HEK293 (cell line): ENCODE results near the gene KCTD15.

ENCODE experiments used
- CTCF ChIA-PET: fragments of 350-600 bp; formaldehyde crosslinking; extraction: SDS; loops from one replicate; lab custom pipeline; 2021; ENCODE audit warnings: antibody characterized with exemption; lab: Yijun Ruan, JAX
- POLR2A ChIA-PET: fragments of 300-600 bp; formaldehyde crosslinking; extraction: SDS; loops from one replicate; lab custom pipeline; 2020; ENCODE audit warnings: antibody characterized with exemption, inconsistent platforms; lab: Yijun Ruan, JAX
- H3K27ac ChIP-seq: fragments of 200-500 bp; sonication (Bioruptor generic); 2 replicates; pipeline ENCODE4 v1.5.1; 2014; ENCODE audit warnings: low read depth, low read length, control low read depth, inconsistent platforms; ENCODE audit errors: extremely low read depth
- H3K36me3 ChIP-seq, 2 experiments: fragments of 200-500 bp in 1 of 2; sonication (Bioruptor generic) in 1 of 2; 1 replicate in 1 of 2; 2 replicates in 1 of 2; pipeline ENCODE4 v1.5.1; 2014 to 2017; ENCODE audit warnings: inconsistent platforms in 2 of 2, low read length in 2 of 2; ENCODE audit not compliant: control insufficient read depth in 2 of 2, insufficient read depth in 1 of 2
- H3K4me1 ChIP-seq: fragments of 200-500 bp; sonication (Bioruptor generic); 2 replicates; pipeline ENCODE4 v1.5.1; 2014; ENCODE audit warnings: mild to moderate bottlenecking, low read length, inconsistent platforms; ENCODE audit not compliant: control insufficient read depth, insufficient read depth
- H3K4me3 ChIP-seq: 2 replicates; pipeline ENCODE4 v1.5.1; 2011; ENCODE audit warnings: low read depth, mild to moderate bottlenecking, control low read depth, low read length, moderate library complexity
- H3K9me3 ChIP-seq: fragments of 200-500 bp; sonication (Bioruptor generic); 2 replicates; pipeline ENCODE4 v1.5.1; 2014; ENCODE audit warnings: low read depth, low read length, inconsistent platforms; ENCODE audit not compliant: control insufficient read depth, insufficient read depth
- BCL11A ChIP-seq: fragments of 450-650 bp; formaldehyde crosslinking; IDR thresholded peaks from 2 replicates; pipeline ENCODE4 v1.5.1; 2016; ENCODE audit warnings: low read depth, missing biosample characterization, missing genetic modification characterization
- IKZF3 ChIP-seq: fragments of 450-650 bp; IDR thresholded peaks from 2 replicates; pipeline ENCODE4 v1.5.0; 2018; ENCODE audit warnings: missing biosample characterization, mild to moderate bottlenecking, missing genetic modification characterization, moderate library complexity
- KLF1 ChIP-seq: fragments of 450-650 bp; formaldehyde crosslinking; IDR thresholded peaks from 2 replicates; pipeline ENCODE4 v1.5.1; 2016; ENCODE audit warnings: missing biosample characterization, missing genetic modification characterization
- KLF9 ChIP-seq: fragments of 450-650 bp; formaldehyde crosslinking; IDR thresholded peaks from 2 replicates; pipeline ENCODE4 v1.5.1; 2016; ENCODE audit warnings: missing biosample characterization, missing genetic modification characterization, low read depth
- OVOL3 ChIP-seq: fragments of 450-650 bp; formaldehyde crosslinking; IDR thresholded peaks from 2 replicates; pipeline ENCODE4 v1.5.1; 2016; ENCODE audit warnings: missing biosample characterization, missing genetic modification characterization
- SALL2 ChIP-seq: fragments of 450-650 bp; formaldehyde crosslinking; IDR thresholded peaks from 2 replicates; pipeline ENCODE4 v1.5.0; 2017; ENCODE audit warnings: missing biosample characterization, mild to moderate bottlenecking, missing genetic modification characterization, borderline replicate concordance
- SCRT1 ChIP-seq: fragments of 450-650 bp; formaldehyde crosslinking; IDR thresholded peaks from 2 replicates; pipeline ENCODE4 v1.5.1; 2016; ENCODE audit warnings: missing biosample characterization, missing genetic modification characterization, borderline replicate concordance
- TRIM28 ChIP-seq: IDR thresholded peaks from 2 replicates; pipeline ENCODE4 v1.6.1; 2011; ENCODE audit warnings: low read length, control low read depth, borderline replicate concordance
- ZBTB1 ChIP-seq: fragments of 450-650 bp; formaldehyde crosslinking; IDR thresholded peaks from 2 replicates; pipeline ENCODE4 v1.5.1; 2016; ENCODE audit warnings: missing biosample characterization, missing genetic modification characterization
- ZBTB10 ChIP-seq: fragments of 450-650 bp; formaldehyde crosslinking; IDR thresholded peaks from 2 replicates; pipeline ENCODE4 v1.5.1; 2016; ENCODE audit warnings: missing biosample characterization, missing genetic modification characterization
- ZBTB17 ChIP-seq: fragments of 450-650 bp; formaldehyde crosslinking; IDR thresholded peaks from 2 replicates; pipeline ENCODE4 v1.5.1; 2016; ENCODE audit warnings: missing biosample characterization, missing genetic modification characterization
- ZNF112 ChIP-seq: fragments of 450-650 bp; formaldehyde crosslinking; IDR thresholded peaks from 2 replicates; pipeline ENCODE4 v1.5.0; 2017; ENCODE audit warnings: missing biosample characterization, missing genetic modification characterization
- ZNF138 ChIP-seq: fragments of 450-650 bp; formaldehyde crosslinking; IDR thresholded peaks from 2 replicates; pipeline ENCODE4 v1.5.1; 2016; ENCODE audit warnings: missing biosample characterization, missing genetic modification characterization, borderline replicate concordance
- ZNF146 ChIP-seq: fragments of 450-650 bp; formaldehyde crosslinking; IDR thresholded peaks from 2 replicates; pipeline ENCODE4 v1.5.1; 2016; ENCODE audit warnings: missing biosample characterization, missing genetic modification characterization
- ZNF16 ChIP-seq: fragments of 450-650 bp; formaldehyde crosslinking; IDR thresholded peaks from 2 replicates; pipeline ENCODE4 v1.5.1; 2016; ENCODE audit warnings: low read depth, missing biosample characterization, missing genetic modification characterization
- ZNF19 ChIP-seq: fragments of 450-650 bp; formaldehyde crosslinking; IDR thresholded peaks from 2 replicates; pipeline ENCODE4; 2016; ENCODE audit warnings: missing biosample characterization, missing genetic modification characterization, low read depth
- ZNF2 ChIP-seq: fragments of 450-650 bp; formaldehyde crosslinking; IDR thresholded peaks from 2 replicates; pipeline ENCODE4 v1.5.1; 2016; ENCODE audit warnings: missing biosample characterization, missing genetic modification characterization
- ZNF26 ChIP-seq: fragments of 450-650 bp; formaldehyde crosslinking; IDR thresholded peaks from 2 replicates; pipeline ENCODE4 v1.5.1; 2016; ENCODE audit warnings: missing biosample characterization, missing genetic modification characterization
- ZNF266 ChIP-seq: fragments of 450-650 bp; formaldehyde crosslinking; IDR thresholded peaks from 2 replicates; pipeline ENCODE4 v1.5.1; 2016; ENCODE audit warnings: missing biosample characterization, missing genetic modification characterization, low read depth
- ZNF350 ChIP-seq: fragments of 450-650 bp; formaldehyde crosslinking; IDR thresholded peaks from 2 replicates; pipeline ENCODE4 v1.5.0; 2017; ENCODE audit warnings: missing biosample characterization, mild to moderate bottlenecking, missing genetic modification characterization
- ZNF37A ChIP-seq: fragments of 450-650 bp; IDR thresholded peaks from 2 replicates; pipeline ENCODE4 v1.5.1; 2018; ENCODE audit warnings: missing biosample characterization, missing genetic modification characterization
- ZNF530 ChIP-seq: fragments of 450-650 bp; formaldehyde crosslinking; IDR thresholded peaks from 2 replicates; pipeline ENCODE4 v1.5.1; 2016; ENCODE audit warnings: low read depth, missing biosample characterization, missing genetic modification characterization
- ZNF585B ChIP-seq: fragments of 450-650 bp; formaldehyde crosslinking; IDR thresholded peaks from 2 replicates; pipeline ENCODE4 v1.5.1; 2016; ENCODE audit warnings: missing biosample characterization, missing genetic modification characterization
- ZNF600 ChIP-seq: fragments of 450-650 bp; formaldehyde crosslinking; IDR thresholded peaks from 2 replicates; pipeline ENCODE4 v1.5.1; 2016; ENCODE audit warnings: missing biosample characterization, missing genetic modification characterization
- ZNF704 ChIP-seq: fragments of 450-650 bp; formaldehyde crosslinking; IDR thresholded peaks from 2 replicates; pipeline ENCODE4 v1.5.1; 2016; ENCODE audit warnings: missing biosample characterization, missing genetic modification characterization
- TF ChIP-seq, protein P1 (sequence below): fragments of 450-650 bp; formaldehyde crosslinking; IDR thresholded peaks from 2 replicates; pipeline ENCODE4 v1.5.1; 2016; ENCODE audit warnings: missing biosample characterization, missing genetic modification characterization
- TF ChIP-seq, protein P2 (sequence below): fragments of 450-650 bp; formaldehyde crosslinking; IDR thresholded peaks from 2 replicates; pipeline ENCODE4 v1.5.1; 2016; ENCODE audit warnings: missing biosample characterization, missing genetic modification characterization, borderline replicate concordance

The KCTD15 gene

DNA sequence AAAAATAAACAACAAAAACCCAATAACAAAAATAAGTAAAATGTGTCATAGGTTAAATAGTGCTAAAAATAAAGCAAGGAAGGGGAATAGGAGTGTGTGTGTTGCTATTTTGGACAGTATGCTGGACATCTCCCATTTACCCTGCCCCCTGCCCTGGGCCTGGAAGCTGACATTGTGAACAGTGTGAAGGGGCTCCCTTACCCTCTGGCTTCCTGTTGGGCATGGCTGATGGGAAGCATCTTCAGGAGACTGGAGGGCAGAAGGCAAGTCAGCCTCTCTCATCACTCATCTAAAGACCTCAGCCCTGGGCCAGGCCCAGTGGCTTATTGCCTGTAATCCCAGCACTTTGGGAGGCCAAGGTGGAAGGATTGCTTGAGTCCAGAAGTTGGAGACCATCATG is 26.7 kb downstream of the KCTD15 start:
- no peak overlapping the region for H3K4me3 ChIP-seq
- ChIA-PET CTCF (interaction anchor here (0.5 to 1.9 kb wide), 6 partner anchors 15 to 273 kb away, joined by 3 to 9 read pairs (median 4); no protein-coding TSS in a partner anchor), POLR2A (no interaction called here)
- no peaks in the 10 kb centered on the region for H3K9me3 ChIP-seq
- no peak overlapping the region for H3K27ac ChIP-seq
- peaks cover 14% of the 10 kb centered on the region for H3K4me1 ChIP-seq
- no peak for TF ChIP-seq ZNF138
- no peak for TF ChIP-seq ZNF16 (tag by site-specific recombination)
- no peak for TF ChIP-seq ZNF600 (tag by site-specific recombination)
- TF ChIP-seq KLF9 (tag by site-specific recombination): no peak
- TF ChIP-seq ZNF350 (tag by site-specific recombination): no peak
- TF ChIP-seq, protein P1, sequence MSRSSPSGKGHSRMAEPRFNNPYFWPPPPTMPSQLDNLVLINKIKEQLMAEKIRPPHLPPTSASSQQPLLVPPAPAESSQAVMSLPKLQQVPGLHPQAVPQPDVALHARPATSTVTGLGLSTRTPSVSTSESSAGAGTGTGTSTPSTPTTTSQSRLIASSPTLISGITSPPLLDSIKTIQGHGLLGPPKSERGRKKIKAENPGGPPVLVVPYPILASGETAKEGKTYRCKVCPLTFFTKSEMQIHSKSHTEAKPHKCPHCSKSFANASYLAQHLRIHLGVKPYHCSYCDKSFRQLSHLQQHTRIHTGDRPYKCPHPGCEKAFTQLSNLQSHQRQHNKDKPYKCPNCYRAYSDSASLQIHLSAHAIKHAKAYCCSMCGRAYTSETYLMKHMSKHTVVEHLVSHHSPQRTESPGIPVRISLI: 0 out of 2 replicates have a peak, but pooled peaks have one; percentile 3
- peak; percentile 99 for TF ChIP-seq ZNF26 (tag by site-specific recombination)
- TF ChIP-seq ZNF37A: no peak
- no peak for TF ChIP-seq ZNF2 (tag by site-specific recombination)
- TF ChIP-seq ZNF112 (tag by site-specific recombination): no peak
- TF ChIP-seq ZNF585B: no peak
- TF ChIP-seq IKZF3 (tag by site-specific recombination): no peak
- TF ChIP-seq ZBTB17 (tag by site-specific recombination): no peak
- TF ChIP-seq, protein P2, sequence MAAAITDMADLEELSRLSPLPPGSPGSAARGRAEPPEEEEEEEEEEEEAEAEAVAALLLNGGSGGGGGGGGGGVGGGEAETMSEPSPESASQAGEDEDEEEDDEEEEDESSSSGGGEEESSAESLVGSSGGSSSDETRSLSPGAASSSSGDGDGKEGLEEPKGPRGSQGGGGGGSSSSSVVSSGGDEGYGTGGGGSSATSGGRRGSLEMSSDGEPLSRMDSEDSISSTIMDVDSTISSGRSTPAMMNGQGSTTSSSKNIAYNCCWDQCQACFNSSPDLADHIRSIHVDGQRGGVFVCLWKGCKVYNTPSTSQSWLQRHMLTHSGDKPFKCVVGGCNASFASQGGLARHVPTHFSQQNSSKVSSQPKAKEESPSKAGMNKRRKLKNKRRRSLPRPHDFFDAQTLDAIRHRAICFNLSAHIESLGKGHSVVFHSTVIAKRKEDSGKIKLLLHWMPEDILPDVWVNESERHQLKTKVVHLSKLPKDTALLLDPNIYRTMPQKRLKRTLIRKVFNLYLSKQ (tag by site-specific recombination): no peak
- H3K36me3 ChIP-seq: no peaks in the 10 kb centered on the region

GRCh38 chr19:33825556-33825955 is 28.9 kb downstream of the KCTD15 start:
- no peak for TF ChIP-seq ZNF19 (tag by site-specific recombination)
- TF ChIP-seq SALL2 (tag by site-specific recombination): no peak
- no peak for TF ChIP-seq ZNF266 (tag by site-specific recombination)
- no peak for TF ChIP-seq SCRT1 (tag by site-specific recombination)
- no peak for TF ChIP-seq OVOL3 (tag by site-specific recombination)
- no peak for TF ChIP-seq ZBTB1 (tag by site-specific recombination)
- TF ChIP-seq BCL11A (tag by site-specific recombination): no peak
- TF ChIP-seq ZNF530 (tag by site-specific recombination): no peak
- TF ChIP-seq TRIM28: no peak
- no peak for TF ChIP-seq ZNF704 (tag by site-specific recombination)
- no peak for TF ChIP-seq KLF1 (tag by site-specific recombination)
- TF ChIP-seq ZBTB10 (tag by site-specific recombination): no peak
- TF ChIP-seq ZNF146 (tag by site-specific recombination): no peak
- H3K9me3 ChIP-seq: no peaks in the 10 kb centered on the region

More at GRCh38 chr19:33825556-33825955, 28.9 kb downstream of the KCTD15 start:
- CTCF ChIA-PET: interaction anchor here (0.7 to 1.5 kb wide), 2 partner anchors 30 to 38 kb away, joined by 3 to 5 read pairs; no protein-coding TSS in a partner anchor
- H3K4me3 ChIP-seq: no peak overlapping the region
- H3K4me1 ChIP-seq: peaks cover 2% of the 10 kb centered on the region
- no peaks in the 10 kb centered on the region for H3K36me3 ChIP-seq
- POLR2A ChIA-PET: no interaction called here
- no peak overlapping the region for H3K27ac ChIP-seq
